ENCODE results near the gene CAMP. TPM values are rescaled to one million over a fixed set of nuclear protein-coding genes. Genes with fewer than 3 reads are reported as not detected.
"Not testable (repeated sequence)": the region's sequence is repeated elsewhere in the genome, so short reads cannot be mapped to it uniquely, and the experiment has no call there.

Gene CAMP
- total RNA-seq, 3 donors from 2014 or later = 2.9 TPM; not detected in 2

- peaks cover 0 to 6% of the 10 kb centered on the region in 2 donors for H3K4me1 ChIP-seq
- H3K27me3 ChIP-seq = no peaks in the 10 kb centered on the region
- H3K27ac ChIP-seq = peak overlapping the region; percentile 86 to 90
- intact Hi-C loops (cut with DNase I; ENCODE audit: low total_unique reads) = no loop called here
- H3K36me3 ChIP-seq = no peaks in the 10 kb centered on the region
- DNase-seq (ENCODE audit: low spot score in 2 of 2) = peak; percentile 63
- H3K9me3 ChIP-seq = no peaks in the 10 kb centered on the region
- no peak for TF ChIP-seq POLR2A (IDR thresholded peaks at IDR 0.05)
- TF ChIP-seq, protein P1, sequence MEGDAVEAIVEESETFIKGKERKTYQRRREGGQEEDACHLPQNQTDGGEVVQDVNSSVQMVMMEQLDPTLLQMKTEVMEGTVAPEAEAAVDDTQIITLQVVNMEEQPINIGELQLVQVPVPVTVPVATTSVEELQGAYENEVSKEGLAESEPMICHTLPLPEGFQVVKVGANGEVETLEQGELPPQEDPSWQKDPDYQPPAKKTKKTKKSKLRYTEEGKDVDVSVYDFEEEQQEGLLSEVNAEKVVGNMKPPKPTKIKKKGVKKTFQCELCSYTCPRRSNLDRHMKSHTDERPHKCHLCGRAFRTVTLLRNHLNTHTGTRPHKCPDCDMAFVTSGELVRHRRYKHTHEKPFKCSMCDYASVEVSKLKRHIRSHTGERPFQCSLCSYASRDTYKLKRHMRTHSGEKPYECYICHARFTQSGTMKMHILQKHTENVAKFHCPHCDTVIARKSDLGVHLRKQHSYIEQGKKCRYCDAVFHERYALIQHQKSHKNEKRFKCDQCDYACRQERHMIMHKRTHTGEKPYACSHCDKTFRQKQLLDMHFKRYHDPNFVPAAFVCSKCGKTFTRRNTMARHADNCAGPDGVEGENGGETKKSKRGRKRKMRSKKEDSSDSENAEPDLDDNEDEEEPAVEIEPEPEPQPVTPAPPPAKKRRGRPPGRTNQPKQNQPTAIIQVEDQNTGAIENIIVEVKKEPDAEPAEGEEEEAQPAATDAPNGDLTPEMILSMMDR (IDR thresholded peaks at IDR 0.05) = no peak
- no peak for TF ChIP-seq POLR2AphosphoS5 (IDR thresholded peaks at IDR 0.05)
- H3K4me3 ChIP-seq = peak overlapping the region in 2 of 3 donors; percentile 24 to 51
These were observed 45.2 kb downstream of the CAMP start for GRCh38 chr3:48268381-48268935.

- intact Hi-C loops (cut with DNase I; ENCODE audit: low total_unique reads) = no loop called here
- Histone ChIP-seq H3K36me3 (no peaks in the 10 kb centered on the region), H3K27me3 (no peaks in the 10 kb centered on the region), H3K9me3 (no peaks in the 10 kb centered on the region), H3K4me1 (peaks cover 0 to 6% of the 10 kb centered on the region in 2 donors), H3K27ac (peak overlapping the region; percentile 86 to 90), H3K4me3 (peak overlapping the region in 2 of 3 donors; percentile 24 to 51)
- peak in 1 of 2 donors; percentile 51 for DNase-seq (ENCODE audit: low spot score in 2 of 2)
- TF ChIP-seq, protein P1 (IDR thresholded peaks at IDR 0.05) = no peak
- TF ChIP-seq POLR2AphosphoS5 (IDR thresholded peaks at IDR 0.05) = no peak
- no peak for TF ChIP-seq POLR2A (IDR thresholded peaks at IDR 0.05)
These were observed 45.8 kb downstream of the CAMP start for GRCh38 chr3:48268936-48269561.

- peak overlapping the region; percentile 86 to 90 for H3K27ac ChIP-seq
- intact Hi-C loops (cut with DNase I; ENCODE audit: low total_unique reads) = no loop called here
- no peaks in the 10 kb centered on the region for H3K9me3 ChIP-seq
- peak overlapping the region in 2 of 3 donors; percentile 24 to 51 for H3K4me3 ChIP-seq
- H3K36me3 ChIP-seq = no peaks in the 10 kb centered on the region
- TF ChIP-seq, protein P1 (IDR thresholded peaks at IDR 0.05) = no peak
- peaks cover 0 to 6% of the 10 kb centered on the region in 2 donors for H3K4me1 ChIP-seq
- no peaks in the 10 kb centered on the region for H3K27me3 ChIP-seq
- no peak for DNase-seq (ENCODE audit: low spot score in 2 of 2)
These were observed 46.3 kb downstream of the CAMP start for GRCh38 chr3:48269592-48269991.

- no peaks in the 10 kb centered on the region for H3K27me3 ChIP-seq
- H3K4me1 ChIP-seq = peaks cover 0 to 6% of the 10 kb centered on the region in 2 donors
- DNase-seq (ENCODE audit: low spot score in 2 of 2) = no peak
- no peak overlapping the region for H3K4me3 ChIP-seq
- H3K36me3 ChIP-seq = no peaks in the 10 kb centered on the region
- H3K9me3 ChIP-seq = no peaks in the 10 kb centered on the region
- no peak for TF ChIP-seq POLR2A (IDR thresholded peaks at IDR 0.05)
- TF ChIP-seq, protein P1 (IDR thresholded peaks at IDR 0.05) = no peak
- TF ChIP-seq POLR2AphosphoS5 (IDR thresholded peaks at IDR 0.05) = no peak
- peak overlapping the region in 1 of 2 donors; percentile 21 for H3K27ac ChIP-seq
- intact Hi-C loops (cut with DNase I; ENCODE audit: low total_unique reads) = loop anchor here (10.0 kb wide), 1 partner anchor 144 kb away; no protein-coding TSS in a partner anchor
These were observed 47.0 kb downstream of the CAMP start for GRCh38 chr3:48270306-48270705.

- not testable (repeated sequence) for H3K9me3 ChIP-seq, H3K27me3 ChIP-seq
- intact Hi-C loops (cut with DNase I; ENCODE audit: low total_unique reads) = loop anchor here (10.0 kb wide), 1 partner anchor 144 kb away; no protein-coding TSS in a partner anchor
These were observed 47.9 kb downstream of the CAMP start for GRCh38 chr3:48271223-48271622.

More at GRCh38 chr3:48271223-48271622, 47.9 kb downstream of the CAMP start:
- not testable (repeated sequence) for DNase-seq (ENCODE audit: low spot score in 2 of 2); H3K27ac ChIP-seq; H3K4me1 ChIP-seq; H3K4me3 ChIP-seq; H3K36me3 ChIP-seq
